Measurements from ENCODE around the gene KANSL2. TPM values are rescaled to one million over a fixed set of nuclear protein-coding genes. Genes with fewer than 3 reads are reported as not detected.

KANSL2 gene
- total RNA-seq, 1 experiment from 2014 or later: 48.1 TPM

DNA sequence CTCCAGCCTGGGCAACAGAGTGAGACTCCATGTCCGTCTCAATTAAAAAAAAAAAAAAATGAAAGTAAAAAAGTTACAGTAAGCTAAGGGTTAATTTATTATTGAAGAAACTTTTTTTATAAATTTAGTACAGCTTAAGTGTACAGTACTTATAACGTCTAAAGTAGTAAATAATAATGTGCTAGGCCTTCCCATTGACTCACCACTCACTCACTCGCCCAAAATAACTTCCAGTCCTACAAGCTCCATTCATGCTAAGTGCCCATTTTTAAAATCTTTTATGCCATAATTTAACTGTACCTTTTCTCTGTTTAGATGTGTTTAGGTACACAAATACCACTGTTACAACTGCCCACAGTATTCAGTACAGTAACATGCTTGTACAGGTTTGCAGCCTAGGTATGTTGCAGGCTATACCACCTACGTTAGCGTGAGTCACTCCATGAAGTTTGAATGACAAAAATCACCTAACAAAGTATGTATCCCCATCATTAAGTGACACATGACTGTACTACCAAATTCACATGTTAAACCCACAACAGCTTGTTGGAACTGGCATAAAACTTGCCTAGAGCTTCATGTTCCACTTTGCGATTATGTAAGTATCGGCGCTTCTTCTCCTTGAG is 10.7 kb downstream of the KANSL2 start (continued):
- TF ChIP-seq SMAD3 (CRISPR knock-in tag; IDR thresholded peaks at IDR 0.05; ENCODE audit: borderline replicate concordance) (no peak), NR1H2 (CRISPR knock-in tag; IDR thresholded peaks at IDR 0.05) (no peak), NR3C1 (CRISPR knock-in tag; conservative IDR thresholded peaks at IDR 0.05; ENCODE audit: low read depth) (no peak)
- TF ChIP-seq, protein P1, sequence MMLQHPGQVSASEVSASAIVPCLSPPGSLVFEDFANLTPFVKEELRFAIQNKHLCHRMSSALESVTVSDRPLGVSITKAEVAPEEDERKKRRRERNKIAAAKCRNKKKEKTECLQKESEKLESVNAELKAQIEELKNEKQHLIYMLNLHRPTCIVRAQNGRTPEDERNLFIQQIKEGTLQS (CRISPR knock-in tag; conservative IDR thresholded peaks at IDR 0.05): no peak
- TF ChIP-seq, protein P2, sequence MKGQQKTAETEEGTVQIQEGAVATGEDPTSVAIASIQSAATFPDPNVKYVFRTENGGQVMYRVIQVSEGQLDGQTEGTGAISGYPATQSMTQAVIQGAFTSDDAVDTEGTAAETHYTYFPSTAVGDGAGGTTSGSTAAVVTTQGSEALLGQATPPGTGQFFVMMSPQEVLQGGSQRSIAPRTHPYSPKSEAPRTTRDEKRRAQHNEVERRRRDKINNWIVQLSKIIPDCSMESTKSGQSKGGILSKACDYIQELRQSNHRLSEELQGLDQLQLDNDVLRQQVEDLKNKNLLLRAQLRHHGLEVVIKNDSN (CRISPR knock-in tag; IDR thresholded peaks at IDR 0.05): no peak
- TF ChIP-seq, protein P3, sequence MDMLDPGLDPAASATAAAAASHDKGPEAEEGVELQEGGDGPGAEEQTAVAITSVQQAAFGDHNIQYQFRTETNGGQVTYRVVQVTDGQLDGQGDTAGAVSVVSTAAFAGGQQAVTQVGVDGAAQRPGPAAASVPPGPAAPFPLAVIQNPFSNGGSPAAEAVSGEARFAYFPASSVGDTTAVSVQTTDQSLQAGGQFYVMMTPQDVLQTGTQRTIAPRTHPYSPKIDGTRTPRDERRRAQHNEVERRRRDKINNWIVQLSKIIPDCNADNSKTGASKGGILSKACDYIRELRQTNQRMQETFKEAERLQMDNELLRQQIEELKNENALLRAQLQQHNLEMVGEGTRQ (CRISPR knock-in tag; IDR thresholded peaks at IDR 0.05): no peak
- TF ChIP-seq, protein P4, sequence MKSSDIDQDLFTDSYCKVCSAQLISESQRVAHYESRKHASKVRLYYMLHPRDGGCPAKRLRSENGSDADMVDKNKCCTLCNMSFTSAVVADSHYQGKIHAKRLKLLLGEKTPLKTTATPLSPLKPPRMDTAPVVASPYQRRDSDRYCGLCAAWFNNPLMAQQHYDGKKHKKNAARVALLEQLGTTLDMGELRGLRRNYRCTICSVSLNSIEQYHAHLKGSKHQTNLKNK (CRISPR knock-in tag; IDR thresholded peaks at IDR 0.05): no peak

DNA sequence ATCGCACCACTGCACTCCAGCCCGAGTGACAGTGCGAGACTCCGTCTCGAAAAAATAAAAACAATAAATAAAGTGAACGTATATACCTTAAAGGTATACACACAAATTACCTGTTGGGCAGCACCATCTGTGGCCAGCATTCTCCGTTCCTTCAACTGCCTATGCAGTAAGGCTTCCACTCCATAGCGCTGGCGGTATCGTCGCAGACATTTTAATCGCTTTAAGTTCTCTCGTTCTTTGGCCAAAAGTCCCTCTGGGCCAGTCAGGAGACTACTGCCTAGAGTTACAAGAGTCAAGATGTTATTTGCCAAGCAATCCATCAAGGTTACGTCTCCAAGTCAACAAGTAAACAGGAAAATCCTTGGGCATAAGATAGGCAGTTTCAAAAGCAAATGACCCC is 13.0 kb downstream of the KANSL2 start:
- H3K27me3 Mint-ChIP-seq (ENCODE audit: low read depth): no peaks in the 10 kb centered on the region
- ChIA-PET CTCF (no interaction called here), POLR2A (no interaction called here)
- no peaks in the 10 kb centered on the region for H3K4me1 Mint-ChIP-seq
- no peak for TF ChIP-seq KAT7 (CRISPR knock-in tag; IDR thresholded peaks at IDR 0.05; ENCODE audit: borderline replicate concordance)
- TF ChIP-seq ZNF219 (CRISPR knock-in tag; IDR thresholded peaks at IDR 0.05; ENCODE audit: borderline replicate concordance): no peak
- TF ChIP-seq NFYB (CRISPR knock-in tag; conservative IDR thresholded peaks at IDR 0.05; ENCODE audit: low read depth): no peak
- TF ChIP-seq TP53 (CRISPR knock-in tag; IDR thresholded peaks at IDR 0.05): no peak
- no peak for TF ChIP-seq SP1 (CRISPR knock-in tag; conservative IDR thresholded peaks at IDR 0.05)
- TF ChIP-seq FOXK1 (CRISPR knock-in tag; IDR thresholded peaks at IDR 0.05): no peak
- TF ChIP-seq ETV6 (CRISPR knock-in tag; IDR thresholded peaks at IDR 0.05): no peak
- no peak for TF ChIP-seq ESRRA (CRISPR knock-in tag; IDR thresholded peaks at IDR 0.05; ENCODE audit: borderline replicate concordance)
- no peak for TF ChIP-seq NR1H2 (CRISPR knock-in tag; IDR thresholded peaks at IDR 0.05)
- TF ChIP-seq ZNF416 (CRISPR knock-in tag; IDR thresholded peaks at IDR 0.05): no peak
- no peak for TF ChIP-seq CREM (CRISPR knock-in tag; IDR thresholded peaks at IDR 0.05)
- TF ChIP-seq GABPB1 (CRISPR knock-in tag; IDR thresholded peaks at IDR 0.05): no peak
- no peak for TF ChIP-seq ZNF263 (CRISPR knock-in tag; IDR thresholded peaks at IDR 0.05; ENCODE audit: low read depth)
- TF ChIP-seq MXD4 (CRISPR knock-in tag; IDR thresholded peaks at IDR 0.05; ENCODE audit: borderline replicate concordance): no peak
- TF ChIP-seq, protein P3 (CRISPR knock-in tag; IDR thresholded peaks at IDR 0.05): no peak
- TF ChIP-seq, protein P5, sequence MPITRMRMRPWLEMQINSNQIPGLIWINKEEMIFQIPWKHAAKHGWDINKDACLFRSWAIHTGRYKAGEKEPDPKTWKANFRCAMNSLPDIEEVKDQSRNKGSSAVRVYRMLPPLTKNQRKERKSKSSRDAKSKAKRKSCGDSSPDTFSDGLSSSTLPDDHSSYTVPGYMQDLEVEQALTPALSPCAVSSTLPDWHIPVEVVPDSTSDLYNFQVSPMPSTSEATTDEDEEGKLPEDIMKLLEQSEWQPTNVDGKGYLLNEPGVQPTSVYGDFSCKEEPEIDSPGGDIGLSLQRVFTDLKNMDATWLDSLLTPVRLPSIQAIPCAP (CRISPR knock-in tag; IDR thresholded peaks at IDR 0.05): no peak
- ATAC-seq (no peak), DNase-seq (ENCODE audit: low spot score) (no peak)
- H3K4me3 Mint-ChIP-seq: no peak overlapping the region
- H3K9me3 Mint-ChIP-seq: no peaks in the 10 kb centered on the region
- H3K36me3 Mint-ChIP-seq: peaks cover 51% of the 10 kb centered on the region
- H3K27ac Mint-ChIP-seq: no peak overlapping the region

DNA sequence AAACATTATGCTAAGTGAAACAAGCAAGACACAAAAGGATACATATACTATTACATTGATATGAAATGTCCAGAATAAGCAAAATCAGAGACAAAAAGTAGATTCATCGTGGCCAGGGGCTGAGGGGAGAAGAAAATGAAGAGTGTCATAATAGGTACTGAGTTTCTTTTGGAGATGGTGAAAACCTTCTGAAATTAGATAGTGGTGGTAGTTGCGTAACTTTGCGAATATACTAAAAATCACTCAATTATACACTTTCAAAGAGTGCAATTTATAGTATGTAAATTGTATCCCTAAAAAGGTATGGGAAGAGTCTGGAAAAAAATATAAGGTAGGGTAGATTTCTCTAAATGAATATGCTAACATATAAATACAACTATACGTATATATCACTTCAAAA is 22.2 kb downstream of the KANSL2 start:
- CTCF ChIA-PET: no interaction called here
- Mint-ChIP-seq H3K9me3 (no peaks in the 10 kb centered on the region), H3K4me1 (no peaks in the 10 kb centered on the region), H3K27ac (no peak overlapping the region), H3K27me3 (ENCODE audit: low read depth) (no peaks in the 10 kb centered on the region), H3K36me3 (peaks cover 56% of the 10 kb centered on the region), H3K4me3 (no peak overlapping the region)
- DNase-seq (ENCODE audit: low spot score) (no peak), ATAC-seq (no peak)
- POLR2A ChIA-PET: no interaction called here
- TF ChIP-seq, protein P6, sequence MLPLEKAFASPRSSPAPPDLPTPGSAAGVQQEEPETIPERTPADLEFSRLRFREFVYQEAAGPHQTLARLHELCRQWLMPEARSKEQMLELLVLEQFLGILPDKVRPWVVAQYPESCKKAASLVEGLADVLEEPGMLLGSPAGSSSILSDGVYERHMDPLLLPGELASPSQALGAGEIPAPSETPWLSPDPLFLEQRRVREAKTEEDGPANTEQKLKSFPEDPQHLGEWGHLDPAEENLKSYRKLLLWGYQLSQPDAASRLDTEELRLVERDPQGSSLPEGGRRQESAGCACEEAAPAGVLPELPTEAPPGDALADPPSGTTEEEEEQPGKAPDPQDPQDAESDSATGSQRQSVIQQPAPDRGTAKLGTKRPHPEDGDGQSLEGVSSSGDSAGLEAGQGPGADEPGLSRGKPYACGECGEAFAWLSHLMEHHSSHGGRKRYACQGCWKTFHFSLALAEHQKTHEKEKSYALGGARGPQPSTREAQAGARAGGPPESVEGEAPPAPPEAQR (CRISPR knock-in tag; IDR thresholded peaks at IDR 0.05): no peak
- no peak for TF ChIP-seq GTF2I (CRISPR knock-in tag; conservative IDR thresholded peaks at IDR 0.05)
- TF ChIP-seq, protein P7, sequence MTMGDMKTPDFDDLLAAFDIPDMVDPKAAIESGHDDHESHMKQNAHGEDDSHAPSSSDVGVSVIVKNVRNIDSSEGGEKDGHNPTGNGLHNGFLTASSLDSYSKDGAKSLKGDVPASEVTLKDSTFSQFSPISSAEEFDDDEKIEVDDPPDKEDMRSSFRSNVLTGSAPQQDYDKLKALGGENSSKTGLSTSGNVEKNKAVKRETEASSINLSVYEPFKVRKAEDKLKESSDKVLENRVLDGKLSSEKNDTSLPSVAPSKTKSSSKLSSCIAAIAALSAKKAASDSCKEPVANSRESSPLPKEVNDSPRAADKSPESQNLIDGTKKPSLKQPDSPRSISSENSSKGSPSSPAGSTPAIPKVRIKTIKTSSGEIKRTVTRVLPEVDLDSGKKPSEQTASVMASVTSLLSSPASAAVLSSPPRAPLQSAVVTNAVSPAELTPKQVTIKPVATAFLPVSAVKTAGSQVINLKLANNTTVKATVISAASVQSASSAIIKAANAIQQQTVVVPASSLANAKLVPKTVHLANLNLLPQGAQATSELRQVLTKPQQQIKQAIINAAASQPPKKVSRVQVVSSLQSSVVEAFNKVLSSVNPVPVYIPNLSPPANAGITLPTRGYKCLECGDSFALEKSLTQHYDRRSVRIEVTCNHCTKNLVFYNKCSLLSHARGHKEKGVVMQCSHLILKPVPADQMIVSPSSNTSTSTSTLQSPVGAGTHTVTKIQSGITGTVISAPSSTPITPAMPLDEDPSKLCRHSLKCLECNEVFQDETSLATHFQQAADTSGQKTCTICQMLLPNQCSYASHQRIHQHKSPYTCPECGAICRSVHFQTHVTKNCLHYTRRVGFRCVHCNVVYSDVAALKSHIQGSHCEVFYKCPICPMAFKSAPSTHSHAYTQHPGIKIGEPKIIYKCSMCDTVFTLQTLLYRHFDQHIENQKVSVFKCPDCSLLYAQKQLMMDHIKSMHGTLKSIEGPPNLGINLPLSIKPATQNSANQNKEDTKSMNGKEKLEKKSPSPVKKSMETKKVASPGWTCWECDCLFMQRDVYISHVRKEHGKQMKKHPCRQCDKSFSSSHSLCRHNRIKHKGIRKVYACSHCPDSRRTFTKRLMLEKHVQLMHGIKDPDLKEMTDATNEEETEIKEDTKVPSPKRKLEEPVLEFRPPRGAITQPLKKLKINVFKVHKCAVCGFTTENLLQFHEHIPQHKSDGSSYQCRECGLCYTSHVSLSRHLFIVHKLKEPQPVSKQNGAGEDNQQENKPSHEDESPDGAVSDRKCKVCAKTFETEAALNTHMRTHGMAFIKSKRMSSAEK (CRISPR knock-in tag; IDR thresholded peaks at IDR 0.05; ENCODE audit: borderline replicate concordance): no peak

Data from WTC11 (cell line).